Vein endothelial cell (primary cell): ENCODE measurements around the gene SGF29. TPM values are rescaled to one million over a fixed set of nuclear protein-coding genes. Genes with fewer than 3 reads are reported as not detected.

Experiments used
- total RNA-seq: library from RNA; depleted of rRNA; stranded (reverse); fragments of >200 nt; gene quantifications from 2 replicates; pipeline ENCODE4 v1.2.3, GENCODE V29; 2012

The SGF29 gene
- total RNA-seq: 7.1 and 12.1 TPM in 2 replicates

GRCh38 chr16:28553776-28554633, at the start of gene SGF29:
Gene SGF29 (plus strand): TSS chr16:28553920. CDS start chr16:28581070, 27,150 bp downstream.

GRCh38 chr16:28538733-28539596, 14.8 kb upstream of the SGF29 start, which contains the start of gene NUPR1:
Gene NUPR1 (minus strand): TSS chr16:28538974. CDS start chr16:28538907, 67 bp downstream.

GRCh38 chr16:28596840-28597691, 43.3 kb downstream of the SGF29 start, which contains the start of gene SULT1A2:
Gene SULT1A2 (minus strand): TSS chr16:28597050. CDS start chr16:28595930, 1,120 bp downstream.

GRCh38 chr16:28609631-28610594, 56.2 kb downstream of the SGF29 start, which contains the start of gene SULT1A1:
Gene SULT1A1 (minus strand): TSS chr16:28610044. CDS start chr16:28608855, 1,189 bp downstream.

GRCh38 chr16:28637765-28638164, 84.0 kb downstream of the SGF29 start, which contains the start of gene NPIPB8:
Gene NPIPB8 (plus strand): TSS chr16:28638065. CDS start chr16:28638361, 296 bp downstream.

Other genes starting within 250 kb of the SGF29 start
- 1.1 TPM in 1 of 2 replicates, not detected in the other for gene NPIPB6, start 190.4 kb upstream of the SGF29 start, total RNA-seq
- 103 and 118 TPM in 2 replicates for gene EIF3CL, start 150.1 kb upstream of the SGF29 start, total RNA-seq
- not detected in 2 replicates for gene NPIPB7, start 81.6 kb upstream of the SGF29 start, total RNA-seq
- gene CLN3, start 61.8 kb upstream of the SGF29 start, total RNA-seq: 20.8 and 22.2 TPM in 2 replicates
- gene APOBR, start 59.3 kb upstream of the SGF29 start, total RNA-seq: not detected in 2 replicates
- not detected in 2 replicates for gene IL27, start 47.1 kb upstream of the SGF29 start, total RNA-seq
- gene NUPR1, start 14.9 kb upstream of the SGF29 start, total RNA-seq: 0.33 and 2.4 TPM in 2 replicates
- gene SULT1A2, start 43.1 kb downstream of the SGF29 start, total RNA-seq: 0.19 TPM in 1 of 2 replicates, not detected in the other
- gene SULT1A1, start 56.1 kb downstream of the SGF29 start, total RNA-seq: 3.2 and 7.8 TPM in 2 replicates
- 0.10 and 0.33 TPM in 2 replicates for gene NPIPB8, start 84.1 kb downstream of the SGF29 start, total RNA-seq
- 84.9 and 123 TPM in 2 replicates for gene EIF3C, start 157.5 kb downstream of the SGF29 start, total RNA-seq
- gene NPIPB9, start 197.9 kb downstream of the SGF29 start, total RNA-seq: 4.1 and 4.9 TPM in 2 replicates